Hepatocyte (in vitro differentiated cells): ENCODE measurements around the gene PPAT. TPM values are rescaled to one million over a fixed set of nuclear protein-coding genes. Genes with fewer than 3 reads are reported as not detected.

ENCODE experiments used
- DNase-seq: peaks from one replicate; pipeline ENCODE4 v3.0.0-alpha.2; 2016; ENCODE audit warnings: low spot score
- H2AFZ ChIP-seq: fragments of 200-600 bp; sonication (generic); 2 replicates; pipeline ENCODE4 v1.6.0; 2016; ENCODE audit warnings: antibody characterized with exemption, mild to moderate bottlenecking
- H3K27ac ChIP-seq: fragments of 200-600 bp; sonication (generic); 2 replicates; pipeline ENCODE4 v1.5.1; 2016; ENCODE audit warnings: mild to moderate bottlenecking
- H3K27me3 ChIP-seq: fragments of 200-600 bp; sonication (generic); 2 replicates; pipeline ENCODE4 v1.6.1; 2016
- H3K36me3 ChIP-seq: fragments of 200-600 bp; sonication (generic); replicated peaks from 2 replicates; pipeline ENCODE4 v1.5.1; 2016; ENCODE audit warnings: low read depth; ENCODE audit not compliant: insufficient read depth
- H3K4me1 ChIP-seq: fragments of 200-600 bp; sonication (generic); 2 replicates; pipeline ENCODE4 v1.5.1; 2016; ENCODE audit warnings: mild to moderate bottlenecking, moderate library complexity; ENCODE audit not compliant: insufficient read depth
- H3K4me2 ChIP-seq: fragments of 200-600 bp; sonication (generic); 2 replicates; pipeline ENCODE4 v1.6.0; 2016
- H3K4me3 ChIP-seq: fragments of 200-600 bp; sonication (generic); 2 replicates; pipeline ENCODE4 v1.5.1; 2016; ENCODE audit warnings: mild to moderate bottlenecking
- H3K79me2 ChIP-seq: fragments of 200-600 bp; sonication (generic); 2 replicates; pipeline ENCODE4 v1.6.0; 2017; ENCODE audit warnings: mild to moderate bottlenecking
- H3K9me2 ChIP-seq: fragments of 200-600 bp; sonication (generic); replicated peaks from 2 replicates; pipeline ENCODE4 v1.6.0; 2017; ENCODE audit warnings: mild to moderate bottlenecking; ENCODE audit not compliant: insufficient read depth
- H3K9me3 ChIP-seq: fragments of 200-600 bp; sonication (generic); 2 replicates; pipeline ENCODE4 v1.5.1; 2016; ENCODE audit warnings: low read depth, mild to moderate bottlenecking
- H4K20me1 ChIP-seq: fragments of 200-600 bp; sonication (generic); 2 replicates; pipeline ENCODE4 v1.6.0; 2016; ENCODE audit warnings: mild to moderate bottlenecking; ENCODE audit not compliant: insufficient read depth, poor library complexity, severe bottlenecking
- EZH2 ChIP-seq: fragments of 200-600 bp; sonication (generic); IDR thresholded peaks from 2 replicates; pipeline ENCODE4 v1.6.1; 2016; ENCODE audit warnings: antibody characterized with exemption, mild to moderate bottlenecking, borderline replicate concordance
- EZH2phosphoT487 ChIP-seq: fragments of 200-600 bp; sonication (generic); IDR thresholded peaks from one replicate; pipeline ENCODE4 v1.6.1; 2018; ENCODE audit warnings: antibody characterized with exemption, mild to moderate bottlenecking, low read depth, moderate library complexity; ENCODE audit not compliant: unreplicated experiment, severe bottlenecking
- WGBS: methylation state at CpG from one replicate; pipeline ENCODE4 v1.1.6; 2016; ENCODE audit warnings: low lambda C conversion rate; ENCODE audit errors: missing lambda C conversion rate; 5-methylcytosine and 5-hydroxymethylcytosine counted together
- polyA plus RNA-seq: library from polyadenylated mRNA; unstranded; fragments of >200 nt; fragmentation: Nextera tagmentation; extraction: Ambion mirVana; gene quantifications from 2 replicates; pipeline ENCODE4 v1.2.1, GENCODE V29; 2016
- total RNA-seq: library from RNA; depleted of rRNA; stranded (reverse); fragments of >200 nt; gene quantifications from 2 replicates; pipeline ENCODE4 v1.2.3, GENCODE V29; 2014
- TF ChIP-seq, protein P1 (sequence below): fragments of 200-600 bp; sonication (generic); IDR thresholded peaks from 2 replicates; pipeline ENCODE4 v1.5.1; 2016; ENCODE audit warnings: antibody characterized with exemption, mild to moderate bottlenecking; ENCODE audit not compliant: poor library complexity

Gene PPAT
- total and polyA plus RNA-seq, 2 experiments from 2014 or later: 8.0 to 21.0 TPM

DNA sequence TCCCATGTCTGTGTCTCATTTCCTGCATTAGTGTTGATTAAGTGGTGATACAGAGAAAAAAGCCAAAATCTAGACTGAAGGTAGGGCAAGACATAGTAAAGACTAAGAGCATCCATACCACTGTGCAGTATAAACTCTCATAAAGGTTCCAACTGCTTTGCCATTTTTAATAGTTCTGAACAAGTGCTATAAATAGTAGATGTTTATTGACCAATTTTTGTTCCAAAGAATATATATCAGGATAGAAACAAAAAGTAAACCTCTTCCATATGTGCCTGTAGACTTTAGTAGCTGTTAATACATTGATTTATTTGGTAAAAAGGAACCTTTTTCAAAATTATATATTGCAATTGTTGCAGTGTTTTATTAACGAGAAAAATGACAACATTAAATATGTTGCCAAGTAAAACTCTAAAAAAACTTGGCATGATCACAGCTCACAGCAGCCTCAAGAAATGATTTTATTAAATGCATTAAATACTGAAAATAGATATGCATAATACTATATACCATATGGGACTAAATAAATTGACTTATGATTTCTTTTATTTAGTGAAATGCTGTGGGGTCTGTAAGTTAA, 25.8 kb downstream of the PPAT start:
- H3K9me2 ChIP-seq: no peaks in the 10 kb centered on the region
- H3K9me3 ChIP-seq: no peaks in the 10 kb centered on the region
- 61% methylated on average over 1 of the region's 1 CpG for WGBS
- peak overlapping the region; percentile 80 for H3K27ac ChIP-seq
- no peaks in the 10 kb centered on the region for H4K20me1 ChIP-seq
- no peaks in the 10 kb centered on the region for H3K27me3 ChIP-seq
- no peaks in the 10 kb centered on the region for H3K4me1 ChIP-seq
- H3K4me2 ChIP-seq: peak overlapping the region; percentile 67
- no peak overlapping the region for H2AFZ ChIP-seq
- peaks cover 25% of the 10 kb centered on the region for H3K79me2 ChIP-seq
- no peak overlapping the region for H3K4me3 ChIP-seq
- TF ChIP-seq EZH2phosphoT487 (no peak), EZH2 (no peak)
- H3K36me3 ChIP-seq: no peaks in the 10 kb centered on the region
- DNase-seq: no peak

DNA sequence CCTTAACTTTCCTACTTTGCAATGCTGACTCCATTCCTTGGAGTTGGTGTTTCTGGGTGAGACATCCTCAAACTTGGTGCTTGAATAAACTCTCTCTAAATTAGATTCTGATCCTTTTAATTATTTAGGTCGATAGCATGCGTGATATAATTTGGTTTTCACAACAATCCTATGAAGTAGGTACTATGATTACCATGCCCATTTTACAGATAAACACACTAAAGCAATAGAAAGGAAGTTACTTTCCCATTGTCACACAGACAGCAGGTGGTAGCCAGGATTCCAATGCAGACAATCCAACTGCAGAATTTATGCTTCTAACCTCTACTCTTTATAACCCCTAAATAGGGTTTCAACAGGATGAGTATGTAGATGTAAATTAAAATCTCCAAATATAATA, 26.4 kb downstream of the PPAT start:
- Histone ChIP-seq H3K4me1 (no peaks in the 10 kb centered on the region), H3K79me2 (peaks cover 21% of the 10 kb centered on the region)
- 92% methylated on average over 2 of the region's 2 CpGs for WGBS

DNA sequence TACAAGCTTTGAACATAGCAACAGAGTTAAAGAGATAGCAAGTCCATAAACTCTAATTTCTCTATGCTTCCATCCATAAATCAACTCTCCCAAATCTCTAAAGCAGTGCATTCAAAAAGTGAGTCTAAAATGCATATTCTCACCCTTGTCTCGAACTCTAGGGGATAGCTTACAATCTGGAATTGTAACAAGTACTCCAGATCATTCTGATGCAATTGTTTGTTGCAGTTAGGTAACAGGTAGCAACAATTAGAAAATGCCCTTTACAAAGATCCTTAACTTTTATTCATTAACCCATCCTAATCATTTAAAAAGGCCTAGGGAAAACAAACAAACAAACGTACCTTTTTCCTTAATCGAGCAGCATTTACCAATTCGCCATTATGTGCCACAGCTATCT, 29.3 kb downstream of the PPAT start:
- no peak overlapping the region for H3K4me2 ChIP-seq
- no peaks in the 10 kb centered on the region for H4K20me1 ChIP-seq
- no peaks in the 10 kb centered on the region for H3K4me1 ChIP-seq
- no peaks in the 10 kb centered on the region for H3K27me3 ChIP-seq
- H3K4me3 ChIP-seq: no peak overlapping the region
- no peaks in the 10 kb centered on the region for H3K9me2 ChIP-seq
- no peak overlapping the region for H2AFZ ChIP-seq
- H3K9me3 ChIP-seq: no peaks in the 10 kb centered on the region
- TF ChIP-seq EZH2phosphoT487 (no peak), EZH2 (no peak)
- TF ChIP-seq, protein P1, sequence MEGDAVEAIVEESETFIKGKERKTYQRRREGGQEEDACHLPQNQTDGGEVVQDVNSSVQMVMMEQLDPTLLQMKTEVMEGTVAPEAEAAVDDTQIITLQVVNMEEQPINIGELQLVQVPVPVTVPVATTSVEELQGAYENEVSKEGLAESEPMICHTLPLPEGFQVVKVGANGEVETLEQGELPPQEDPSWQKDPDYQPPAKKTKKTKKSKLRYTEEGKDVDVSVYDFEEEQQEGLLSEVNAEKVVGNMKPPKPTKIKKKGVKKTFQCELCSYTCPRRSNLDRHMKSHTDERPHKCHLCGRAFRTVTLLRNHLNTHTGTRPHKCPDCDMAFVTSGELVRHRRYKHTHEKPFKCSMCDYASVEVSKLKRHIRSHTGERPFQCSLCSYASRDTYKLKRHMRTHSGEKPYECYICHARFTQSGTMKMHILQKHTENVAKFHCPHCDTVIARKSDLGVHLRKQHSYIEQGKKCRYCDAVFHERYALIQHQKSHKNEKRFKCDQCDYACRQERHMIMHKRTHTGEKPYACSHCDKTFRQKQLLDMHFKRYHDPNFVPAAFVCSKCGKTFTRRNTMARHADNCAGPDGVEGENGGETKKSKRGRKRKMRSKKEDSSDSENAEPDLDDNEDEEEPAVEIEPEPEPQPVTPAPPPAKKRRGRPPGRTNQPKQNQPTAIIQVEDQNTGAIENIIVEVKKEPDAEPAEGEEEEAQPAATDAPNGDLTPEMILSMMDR: no peak
- no peak for DNase-seq
- H3K27ac ChIP-seq: no peak overlapping the region
- 85% methylated on average over 4 of the region's 4 CpGs for WGBS
- no peaks in the 10 kb centered on the region for H3K36me3 ChIP-seq
- peaks cover 9% of the 10 kb centered on the region for H3K79me2 ChIP-seq

More for the DNA sequence above, 26.4 kb downstream of the PPAT start:
- Histone ChIP-seq H4K20me1 (no peaks in the 10 kb centered on the region), H3K9me2 (no peaks in the 10 kb centered on the region), H2AFZ (no peak overlapping the region), H3K4me3 (no peak overlapping the region), H3K9me3 (no peaks in the 10 kb centered on the region), H3K4me2 (no peak overlapping the region), H3K36me3 (no peaks in the 10 kb centered on the region), H3K27ac (peak overlapping the region; percentile 80), H3K27me3 (no peaks in the 10 kb centered on the region)
- DNase-seq: no peak
- TF ChIP-seq, protein P1: no peak
- TF ChIP-seq EZH2: no peak
- no peak for TF ChIP-seq EZH2phosphoT487

DNA sequence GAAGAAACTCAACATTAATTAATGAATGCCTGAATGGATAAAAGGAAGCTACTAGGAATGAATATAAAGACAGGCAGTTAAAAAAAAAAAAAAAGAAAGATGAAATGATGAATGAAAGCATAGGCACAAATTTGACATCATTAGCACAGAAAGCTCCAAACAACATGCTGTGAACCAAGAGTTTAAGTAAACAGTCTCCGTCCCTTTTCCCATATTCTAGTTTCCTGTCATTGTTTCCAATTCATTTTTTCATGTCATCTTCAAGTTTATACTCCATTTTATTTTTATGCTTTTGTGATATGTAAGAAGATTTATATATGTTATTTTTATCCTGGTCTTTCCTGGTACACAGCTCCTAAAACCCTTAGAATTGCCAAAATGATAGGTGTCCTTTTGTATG, 30.4 kb downstream of the PPAT start:
- H3K27me3 ChIP-seq: no peaks in the 10 kb centered on the region
- H3K4me3 ChIP-seq: no peak overlapping the region
- H3K79me2 ChIP-seq: peaks cover 9% of the 10 kb centered on the region
- H3K36me3 ChIP-seq: no peaks in the 10 kb centered on the region
- H4K20me1 ChIP-seq: no peaks in the 10 kb centered on the region
- H3K4me2 ChIP-seq: no peak overlapping the region
- H3K4me1 ChIP-seq: no peaks in the 10 kb centered on the region
- no peaks in the 10 kb centered on the region for H3K9me2 ChIP-seq
- H3K9me3 ChIP-seq: no peaks in the 10 kb centered on the region
- TF ChIP-seq EZH2 (no peak), EZH2phosphoT487 (no peak)
- TF ChIP-seq, protein P1: no peak
- WGBS: 97% methylated on average over 1 of the region's 1 CpG
- DNase-seq: no peak
- H3K27ac ChIP-seq: no peak overlapping the region
- no peak overlapping the region for H2AFZ ChIP-seq
